OCI-LY3 (cell line): Measurements from ENCODE around the gene KRTAP1-5.
"Not testable (repeated sequence)": the region's sequence is repeated elsewhere in the genome, so short reads cannot be mapped to it uniquely, and the experiment has no call there.

ENCODE experiments used
- H2AFZ ChIP-seq: fragments of 200-600, 300-600 bp; shearing (Covaris generic); 2 replicates; pipeline ENCODE4 v1.6.0; 2014; ENCODE audit warnings: antibody characterized with exemption, low read depth, low read length
- H3K27ac ChIP-seq: fragments of 200-600, 300-600 bp; sonication (generic); 2 replicates; pipeline ENCODE4 v1.5.1; 2014; ENCODE audit warnings: mild to moderate bottlenecking, low read length, moderate library complexity, mixed read lengths
- H3K27me3 ChIP-seq: fragments of 200-600, 300-600 bp; sonication (generic); 2 replicates; pipeline ENCODE4 v1.6.1; 2014; ENCODE audit warnings: low read depth, low read length, mixed read lengths
- H3K36me3 ChIP-seq: fragments of 200-600, 300-600 bp; sonication (generic); replicated peaks from 2 replicates; pipeline ENCODE3; 2014; ENCODE audit warnings: low read depth, low read length, mixed read lengths
- H3K4me1 ChIP-seq: fragments of 300-600, 200-600 bp; sonication (generic); 2 replicates; pipeline ENCODE4 v1.6.1; 2014; ENCODE audit warnings: low read length, mixed read lengths
- H3K4me2 ChIP-seq: fragments of 200-600, 300-600 bp; sonication (generic); 2 replicates; pipeline ENCODE4 v1.6.1; 2014; ENCODE audit warnings: low read length, mixed read lengths
- H3K4me3 ChIP-seq: fragments of 300-600, 200-600 bp; sonication (generic); 2 replicates; pipeline ENCODE4 v1.5.1; 2014; ENCODE audit warnings: antibody characterized with exemption, mild to moderate bottlenecking, low read length, moderate library complexity
- H3K79me2 ChIP-seq: fragments of 300-600, 200-600 bp; shearing (Covaris generic); 2 replicates; pipeline ENCODE4 v1.6.1; 2014; ENCODE audit warnings: mild to moderate bottlenecking, low read length, mixed read lengths
- H3K9ac ChIP-seq: fragments of 300-600, 200-600 bp; shearing (Covaris generic); 2 replicates; pipeline ENCODE4 v1.6.0; 2014; ENCODE audit warnings: mild to moderate bottlenecking, low read length, moderate library complexity
- H3K9me3 ChIP-seq: fragments of 200-600, 300-600 bp; shearing (Covaris generic); 2 replicates; pipeline ENCODE4 v1.6.1; 2014; ENCODE audit warnings: low read length, mixed read lengths; ENCODE audit not compliant: insufficient read depth
- H4K20me1 ChIP-seq: fragments of 200-600, 300-600 bp; sonication (generic); 2 replicates; pipeline ENCODE4 v1.6.1; 2016; ENCODE audit warnings: low read length, mixed read lengths; ENCODE audit not compliant: insufficient read depth
- EZH2phosphoT487 ChIP-seq: fragments of 200-600 bp; shearing (Covaris generic); IDR thresholded peaks from 2 replicates; pipeline ENCODE4 v1.6.1; 2018; ENCODE audit warnings: antibody characterized with exemption, mixed run types, low read depth
- TF ChIP-seq, protein P1 (sequence below): fragments of 200-600, 300-600 bp; sonication (generic); IDR thresholded peaks from 2 replicates; pipeline ENCODE4 v1.5.1; 2014; ENCODE audit warnings: antibody characterized with exemption, low read length, low read depth

Gene KRTAP1-5

DNA sequence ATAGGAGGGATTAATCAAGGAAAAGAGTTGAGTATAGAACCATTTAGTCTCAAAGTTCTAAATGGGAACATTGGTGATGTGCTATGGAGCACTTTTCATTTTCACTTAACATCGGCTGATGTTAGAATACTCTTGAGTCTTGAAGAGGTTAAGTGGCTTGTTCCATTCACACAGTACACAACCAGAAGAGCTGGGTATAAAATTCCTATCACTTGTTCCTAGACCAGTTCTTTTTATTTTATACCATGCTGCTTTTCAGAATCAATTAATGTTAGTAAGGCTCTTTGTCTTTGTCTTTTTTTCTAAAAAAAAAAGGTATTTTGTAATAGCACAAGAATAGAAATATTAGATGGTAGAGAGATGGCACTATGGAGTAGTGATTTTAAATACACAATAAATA lies 15.9 kb upstream of the KRTAP1-5 start:
- Histone ChIP-seq H3K27me3 (peaks cover 16% of the 10 kb centered on the region; the same call in 1 of the 2 replicates), H2AFZ (no peak overlapping the region), H3K9me3 (no peaks in the 10 kb centered on the region), H3K27ac (no peak overlapping the region), H3K4me3 (no peak overlapping the region), H3K4me1 (no peaks in the 10 kb centered on the region), H3K9ac (no peak overlapping the region), H3K36me3 (no peaks in the 10 kb centered on the region), H3K4me2 (no peak overlapping the region), H3K79me2 (no peaks in the 10 kb centered on the region), H4K20me1 (no peaks in the 10 kb centered on the region)
- no peak for TF ChIP-seq EZH2phosphoT487
- TF ChIP-seq, protein P1, sequence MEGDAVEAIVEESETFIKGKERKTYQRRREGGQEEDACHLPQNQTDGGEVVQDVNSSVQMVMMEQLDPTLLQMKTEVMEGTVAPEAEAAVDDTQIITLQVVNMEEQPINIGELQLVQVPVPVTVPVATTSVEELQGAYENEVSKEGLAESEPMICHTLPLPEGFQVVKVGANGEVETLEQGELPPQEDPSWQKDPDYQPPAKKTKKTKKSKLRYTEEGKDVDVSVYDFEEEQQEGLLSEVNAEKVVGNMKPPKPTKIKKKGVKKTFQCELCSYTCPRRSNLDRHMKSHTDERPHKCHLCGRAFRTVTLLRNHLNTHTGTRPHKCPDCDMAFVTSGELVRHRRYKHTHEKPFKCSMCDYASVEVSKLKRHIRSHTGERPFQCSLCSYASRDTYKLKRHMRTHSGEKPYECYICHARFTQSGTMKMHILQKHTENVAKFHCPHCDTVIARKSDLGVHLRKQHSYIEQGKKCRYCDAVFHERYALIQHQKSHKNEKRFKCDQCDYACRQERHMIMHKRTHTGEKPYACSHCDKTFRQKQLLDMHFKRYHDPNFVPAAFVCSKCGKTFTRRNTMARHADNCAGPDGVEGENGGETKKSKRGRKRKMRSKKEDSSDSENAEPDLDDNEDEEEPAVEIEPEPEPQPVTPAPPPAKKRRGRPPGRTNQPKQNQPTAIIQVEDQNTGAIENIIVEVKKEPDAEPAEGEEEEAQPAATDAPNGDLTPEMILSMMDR = no peak

DNA sequence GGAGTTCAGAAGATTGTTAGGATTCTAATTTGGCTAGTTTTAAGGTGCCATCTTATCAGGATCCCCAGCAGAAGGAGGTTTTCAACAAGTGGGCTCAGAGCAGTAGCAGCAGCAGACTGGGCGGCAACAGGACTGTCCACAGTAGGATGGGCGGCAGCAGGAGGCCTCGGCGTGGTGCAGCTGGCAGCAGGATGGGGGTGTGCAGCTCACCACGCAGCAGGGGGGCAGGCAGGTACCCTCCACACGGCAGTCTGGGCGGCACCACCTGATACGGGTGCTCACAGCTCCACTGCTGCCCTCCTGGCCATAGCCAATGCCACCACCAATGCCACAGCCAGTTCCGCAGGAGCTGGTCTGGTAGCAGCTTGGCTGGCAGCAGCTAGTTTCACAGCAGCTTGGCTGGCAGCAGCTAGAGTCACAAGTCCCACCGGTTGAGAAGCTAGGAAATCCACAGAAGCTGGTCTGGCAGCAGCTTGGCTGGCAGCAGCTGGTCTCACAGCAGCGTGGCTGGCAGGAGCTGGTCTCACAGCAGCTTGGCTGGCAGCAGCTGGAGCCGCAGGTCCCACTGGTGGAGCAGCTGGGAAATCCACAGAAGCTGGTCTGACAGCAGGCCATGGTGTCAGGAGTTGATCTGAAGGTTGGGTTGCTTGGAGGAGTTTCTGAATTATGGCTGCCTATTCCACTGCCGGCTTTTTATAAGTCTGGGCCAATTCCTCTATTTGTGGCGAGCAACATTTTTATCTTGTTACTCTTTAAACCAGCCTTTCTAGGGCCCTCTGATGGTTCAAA lies 14.0 kb upstream of the KRTAP1-5 start, which contains the start of gene KRTAP1-1:
TSS of gene KRTAP1-1 (minus strand) at position 668 of the 789 bp plus-strand sequence. CDS start at position 615, 53 bp downstream.
- H3K79me2 ChIP-seq, H3K27ac ChIP-seq, H3K4me2 ChIP-seq, H3K36me3 ChIP-seq, H4K20me1 ChIP-seq, H3K9me3 ChIP-seq, H3K9ac ChIP-seq, H2AFZ ChIP-seq, H3K4me3 ChIP-seq, H3K4me1 ChIP-seq: not testable (repeated sequence)
- peaks cover 34% of the 10 kb centered on the region; the same call in 1 of the 2 replicates for H3K27me3 ChIP-seq

DNA sequence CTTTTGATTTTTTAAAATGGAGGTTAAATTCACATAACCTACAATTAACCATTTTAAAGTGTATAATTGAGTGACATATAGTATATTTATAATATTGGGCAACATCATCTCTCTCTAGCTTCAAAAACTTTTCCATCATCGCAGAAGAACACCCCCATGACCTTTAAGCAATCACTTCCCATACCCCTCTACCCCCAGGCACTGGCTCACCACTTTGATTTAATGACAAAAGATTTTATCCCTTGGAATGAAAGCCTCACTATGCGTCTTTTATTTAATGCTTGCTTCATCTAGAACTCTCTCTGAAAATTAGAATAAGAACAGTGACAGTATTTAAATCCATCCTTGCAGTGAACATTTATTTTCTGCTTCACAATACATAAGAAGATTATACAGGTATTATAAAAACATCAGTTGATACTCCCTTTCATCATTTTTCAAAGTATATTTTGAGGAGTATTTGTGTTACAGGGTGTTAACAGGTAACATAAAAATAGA lies 10.9 kb upstream of the KRTAP1-5 start:
- Histone ChIP-seq H3K4me2 (no peak overlapping the region), H3K9ac (no peak overlapping the region), H3K27ac (no peak overlapping the region), H3K4me3 (no peak overlapping the region), H4K20me1 (no peaks in the 10 kb centered on the region), H3K4me1 (no peaks in the 10 kb centered on the region), H3K79me2 (no peaks in the 10 kb centered on the region), H3K9me3 (no peaks in the 10 kb centered on the region), H3K27me3 (peaks cover 37% of the 10 kb centered on the region; the same call in 1 of the 2 replicates), H2AFZ (no peak overlapping the region), H3K36me3 (no peaks in the 10 kb centered on the region)
- TF ChIP-seq EZH2phosphoT487 = no peak
- TF ChIP-seq, protein P1 = no peak

DNA sequence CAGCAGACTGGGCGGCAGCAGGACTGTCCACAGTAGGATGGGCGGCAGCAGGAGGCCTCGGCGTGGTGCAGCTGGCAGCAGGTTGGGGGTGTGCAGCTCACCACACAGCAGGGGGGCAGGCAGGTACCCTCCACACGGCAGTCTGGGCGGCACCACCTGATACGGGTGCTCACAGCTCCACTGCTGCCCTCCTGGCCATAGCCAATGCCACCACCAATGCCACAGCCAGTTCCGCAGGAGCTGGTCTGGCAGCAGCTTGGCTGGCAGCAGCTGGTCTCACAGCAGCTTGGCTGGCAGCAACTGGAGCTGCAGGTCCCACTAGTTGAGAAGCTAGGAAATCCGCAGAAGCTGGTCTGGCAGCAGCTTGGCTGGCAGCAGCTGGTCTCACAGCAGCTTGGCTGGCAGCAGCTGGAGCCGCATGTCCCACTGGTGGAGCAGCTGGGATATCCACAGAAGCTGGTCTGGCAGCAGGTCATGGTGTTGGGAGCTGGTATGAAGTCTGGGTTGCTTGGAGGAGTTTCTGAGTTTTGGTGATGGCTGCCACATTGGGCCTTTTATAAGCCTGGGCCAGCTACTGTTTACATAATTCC lies 7.4 kb upstream of the KRTAP1-5 start, which contains the start of gene KRTAP1-3:
TSS of gene KRTAP1-3 (minus strand) at position 529 of the 590 bp plus-strand sequence. CDS start at position 476, 53 bp downstream.
- not testable (repeated sequence) for H4K20me1 ChIP-seq, H3K9me3 ChIP-seq, H3K4me1 ChIP-seq

More for the DNA sequence above, 7.4 kb upstream of the KRTAP1-5 start, which contains the start of gene KRTAP1-3:
- not testable (repeated sequence) for H3K36me3 ChIP-seq, H3K4me3 ChIP-seq, H3K9ac ChIP-seq, H2AFZ ChIP-seq, H3K4me2 ChIP-seq, H3K27ac ChIP-seq, H3K79me2 ChIP-seq
- H3K27me3 ChIP-seq = peaks cover 34% of the 10 kb centered on the region; the same call in 1 of the 2 replicates
